HepG2 (cell line): ENCODE measurements around the gene HACE1. TPM values are rescaled to one million over a fixed set of nuclear protein-coding genes. Genes with fewer than 3 reads are reported as not detected.

ENCODE experiments used
- BORCS8-MEF2B ChIP-seq: sonication (generic); formaldehyde crosslinking; IDR thresholded peaks from 2 replicates; pipeline ENCODE4 v1.8.0; 2022; ENCODE audit warnings: mild to moderate bottlenecking, missing genetic modification reagents
- CREM ChIP-seq, 2 experiments: sonication (generic) in 1 of 2; formaldehyde crosslinking in 1 of 2; IDR thresholded peaks; 2 replicates each; pipeline versions ENCODE4 v1.4.0 to v1.6.1; 2016 to 2020; ENCODE audit warnings: antibody characterized with exemption in 1 of 2, mild to moderate bottlenecking in 1 of 2, missing genetic modification reagents in 1 of 2
- DDIT3 ChIP-seq: sonication (generic); formaldehyde crosslinking; IDR thresholded peaks from 2 replicates; pipeline ENCODE4 v1.4.0; 2020; ENCODE audit warnings: mild to moderate bottlenecking, missing genetic modification reagents
- KDM3A ChIP-seq: IDR thresholded peaks from 2 replicates; pipeline ENCODE4 v1.6.1; 2018; ENCODE audit warnings: low read depth, missing compliant biosample characterization
- MBD4 ChIP-seq: IDR thresholded peaks from 2 replicates; pipeline ENCODE4 v1.6.1; 2012; ENCODE audit warnings: low read length, inconsistent platforms, borderline replicate concordance
- NFYC ChIP-seq: IDR thresholded peaks from 2 replicates; pipeline ENCODE4 v1.6.1; 2016; ENCODE audit warnings: missing genetic modification reagents, missing compliant biosample characterization
- RARA ChIP-seq: IDR thresholded peaks from 2 replicates; pipeline ENCODE4 v1.6.1; 2016; ENCODE audit warnings: missing genetic modification reagents, missing compliant biosample characterization
- SAP130 ChIP-seq: IDR thresholded peaks from 2 replicates; pipeline ENCODE4 v1.6.1; 2016; ENCODE audit warnings: low read depth
- SNAI1 ChIP-seq: sonication (generic); formaldehyde crosslinking; IDR thresholded peaks from 2 replicates; pipeline ENCODE4 v1.5.0; 2020; ENCODE audit warnings: mild to moderate bottlenecking, missing genetic modification reagents, borderline replicate concordance
- ZBED4 ChIP-seq: sonication (generic); formaldehyde crosslinking; IDR thresholded peaks from 2 replicates; pipeline ENCODE4 v1.4.0; 2020; ENCODE audit warnings: missing genetic modification reagents, borderline replicate concordance
- ZBTB33 ChIP-seq: sonication (generic); formaldehyde crosslinking; IDR thresholded peaks from 2 replicates; pipeline ENCODE4 v1.4.0; 2020; ENCODE audit warnings: missing genetic modification reagents
- ZHX2 ChIP-seq, 2 experiments: sonication (generic) in 1 of 2; formaldehyde crosslinking in 1 of 2; IDR thresholded peaks; 2 replicates each; pipeline versions ENCODE4 v1.6.1 to v1.9.0; 2014 to 2022; ENCODE audit warnings: antibody characterized with exemption in 1 of 2, borderline replicate concordance in 1 of 2, inconsistent platforms in 1 of 2, low read depth in 1 of 2, missing genetic modification reagents in 1 of 2
- ZNF580 ChIP-seq: IDR thresholded peaks from 2 replicates; pipeline ENCODE4 v1.6.1; 2016; ENCODE audit warnings: low read depth, borderline replicate concordance
- ZNF607 ChIP-seq: sonication (generic); formaldehyde crosslinking; IDR thresholded peaks from 2 replicates; pipeline ENCODE4 v1.5.1; 2020; ENCODE audit warnings: missing genetic modification reagents, mild to moderate bottlenecking, borderline replicate concordance
- ZNF850 ChIP-seq: sonication (generic); formaldehyde crosslinking; conservative IDR thresholded peaks from 2 replicates; pipeline ENCODE4 v1.9.0; 2021; ENCODE audit warnings: mild to moderate bottlenecking, missing genetic modification reagents
- polyA plus RNA-seq, 8 experiments: library from polyadenylated mRNA; depleted of rRNA in 3 of 8; stranded (reverse) in 7 of 8; unstranded in 1 of 8; fragments of >200 nt; fragmentation: Illumina TruSeq in 4 of 8; extraction: Trizol in 4 of 8; gene quantifications; 2 replicates each; pipeline versions ENCODE4 v1.2.1 to v1.2.3, GENCODE V29; 2011 to 2016; ENCODE audit warnings: low read depth in 4 of 8, missing spikeins in 1 of 8, mixed read lengths in 1 of 8; ENCODE audit not compliant: insufficient read depth in 1 of 8
- total RNA-seq, 5 experiments: library from RNA; depleted of rRNA; stranded (reverse); fragments of >200 nt; fragmentation: Illumina TruSeq; extraction: Trizol; gene quantifications; 2 replicates each; pipeline ENCODE4 v1.2.3, GENCODE V29; 2016; ENCODE audit warnings: low read depth in 1 of 5
- TF ChIP-seq, protein P1 (sequence below): sonication (generic); formaldehyde crosslinking; IDR thresholded peaks from 2 replicates; pipeline ENCODE4 v1.4.0; 2020; ENCODE audit warnings: missing genetic modification reagents; ENCODE audit errors: not compliant biosample characterization

The HACE1 gene
- total and polyA plus RNA-seq, 2 of the 13 experiments (the other 11 are each of a cell fraction or from before 2014, with no cell fraction given), result 8.9 to 11.4 TPM

DNA sequence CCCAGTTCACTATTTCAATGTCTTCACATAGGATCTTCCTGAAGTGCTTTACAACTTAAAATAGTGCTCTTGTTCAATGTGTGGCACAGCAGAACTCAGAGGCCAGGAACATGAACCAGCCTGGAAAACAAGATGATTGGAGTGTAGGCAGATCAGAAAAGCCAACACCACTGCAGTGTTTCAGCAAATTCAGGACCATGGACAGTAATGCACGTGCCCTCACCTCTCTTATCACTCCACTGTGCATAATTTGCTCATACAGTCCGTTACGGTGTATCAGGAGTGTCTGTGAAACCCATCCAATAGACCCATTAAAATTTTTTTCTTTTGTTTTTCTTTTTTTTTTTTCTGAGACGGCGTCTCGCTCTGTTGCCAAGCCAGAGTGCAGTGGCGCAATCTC lies 27.6 kb upstream of the HACE1 start (continued):
- TF ChIP-seq ZHX2 (IDR thresholded peaks at IDR 0.05; ENCODE audit: low read depth) (no peak), ZHX2 (CRISPR knock-in tag; IDR thresholded peaks at IDR 0.05; ENCODE audit: borderline replicate concordance) (0 out of 2 replicates have a peak, but pooled peaks have one; percentile 39), ZBTB33 (no peak), SAP130 (peak; percentile 76), RARA (CRISPR knock-in tag) (peak; percentile 60), NFYC (CRISPR knock-in tag) (no peak), DDIT3 (CRISPR knock-in tag) (no peak), ZNF607 (CRISPR knock-in tag) (0 out of 2 replicates have a peak, but pooled peaks have one; percentile 39), SNAI1 (no peak), ZNF580 (CRISPR knock-in tag) (peak; percentile 95), MBD4 (no peak), CREM (IDR thresholded peaks at IDR 0.05) (no peak), CREM (CRISPR knock-in tag; IDR thresholded peaks at IDR 0.05) (no peak), ZBED4 (no peak), BORCS8-MEF2B (CRISPR knock-in tag) (peak; percentile 73), ZNF850 (CRISPR knock-in tag) (no peak), KDM3A (CRISPR knock-in tag) (no peak)
- TF ChIP-seq, protein P1, sequence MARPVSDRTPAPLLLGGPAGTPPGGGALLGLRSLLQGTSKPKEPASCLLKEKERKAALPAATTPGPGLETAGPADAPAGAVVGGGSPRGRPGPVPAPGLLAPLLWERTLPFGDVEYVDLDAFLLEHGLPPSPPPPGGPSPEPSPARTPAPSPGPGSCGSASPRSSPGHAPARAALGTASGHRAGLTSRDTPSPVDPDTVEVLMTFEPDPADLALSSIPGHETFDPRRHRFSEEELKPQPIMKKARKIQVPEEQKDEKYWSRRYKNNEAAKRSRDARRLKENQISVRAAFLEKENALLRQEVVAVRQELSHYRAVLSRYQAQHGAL (CRISPR knock-in tag), result no peak
